Endothelial cell of umbilical vein (primary cell): ENCODE results near the gene ZCCHC14. TPM values are rescaled to one million over a fixed set of nuclear protein-coding genes. Genes with fewer than 3 reads are reported as not detected.

Source experiments
- BruUV-seq: library from RNA; stranded (reverse); fragments of 400-500 nt; replicated peaks from 2 replicates; lab custom pipeline; 2021; lab: Mats Ljungman, UMichigan
- CTCF ChIA-PET: fragments of 300-600, 350-600 bp; sonication (Branson Sonifier 250); formaldehyde crosslinking; loops from one replicate; lab custom pipeline; 2021; ENCODE audit warnings: antibody characterized with exemption, inconsistent platforms; lab: Charles Lee
- POLR2A ChIA-PET: fragments of 300-600, 350-600 bp; sonication (Branson Sonifier 250); formaldehyde crosslinking; loops from one replicate; lab custom pipeline; 2021; ENCODE audit warnings: antibody characterized with exemption, inconsistent platforms; lab: Charles Lee
- DNase-seq: peaks from one replicate; pipeline ENCODE4 v3.0.0-alpha.2; 2011; ENCODE audit warnings: low read depth, low spot score
- FAIRE-seq: peaks from 2 replicates; lab custom pipeline; 2011; peaks lifted over from hg19 to GRCh38; lab: Jason Lieb, UNC
- H2AFZ ChIP-seq: 2 replicates; pipeline ENCODE4 v1.6.0; 2012; ENCODE audit warnings: low read depth, low read length, control low read depth, inconsistent platforms
- H3K27ac ChIP-seq: 2 replicates; pipeline ENCODE4 v1.5.1; 2011; ENCODE audit warnings: low read depth, mild to moderate bottlenecking, control low read depth, low read length, moderate library complexity; ENCODE audit not compliant: insufficient read depth
- H3K27me3 ChIP-seq, 2 experiments: 2 replicates each; pipeline versions ENCODE4 v1.6.0 to v1.6.1; 2011; ENCODE audit warnings: low read length in 2 of 2, mixed read lengths in 1 of 2; ENCODE audit not compliant: control insufficient read depth in 2 of 2, insufficient read depth in 2 of 2
- H3K36me3 ChIP-seq, 2 experiments: 2 replicates in 1 of 2; 3 replicates in 1 of 2; pipeline ENCODE4 v1.5.1; 2011; ENCODE audit warnings: low read length in 2 of 2, mild to moderate bottlenecking in 1 of 2, moderate library complexity in 1 of 2; ENCODE audit not compliant: control insufficient read depth in 2 of 2, insufficient read depth in 2 of 2; ENCODE audit errors: extremely low read depth in 1 of 2
- H3K4me1 ChIP-seq: 3 replicates; pipeline ENCODE4 v1.5.1; 2011; ENCODE audit warnings: mild to moderate bottlenecking, low read length; ENCODE audit not compliant: control insufficient read depth, insufficient read depth; ENCODE audit errors: extremely low read depth
- H3K4me2 ChIP-seq: 2 replicates; pipeline ENCODE4 v1.6.1; 2011; ENCODE audit warnings: low read length, control low read depth, mixed read lengths; ENCODE audit not compliant: insufficient read depth
- H3K4me3 ChIP-seq, 3 experiments: fragments of 200-600 bp in 1 of 3; sonication (generic), shearing (Covaris generic) in 1 of 3; replicated peaks in 1 of 3; 2 replicates each; pipeline ENCODE4 v1.5.1; 2011 to 2016; ENCODE audit warnings: control low read depth in 3 of 3, low read length in 3 of 3, mild to moderate bottlenecking in 2 of 3, inconsistent platforms in 1 of 3, low read depth in 1 of 3, moderate library complexity in 1 of 3; ENCODE audit not compliant: insufficient read depth in 1 of 3
- H3K79me2 ChIP-seq: 2 replicates; pipeline ENCODE4 v1.6.0; 2012; ENCODE audit warnings: low read length, inconsistent platforms; ENCODE audit not compliant: control insufficient read depth, insufficient read depth
- H3K9ac ChIP-seq: replicated peaks from 2 replicates; pipeline ENCODE3; 2011; ENCODE audit warnings: low read length, control low read depth; ENCODE audit not compliant: insufficient read depth; ENCODE audit errors: extremely low read depth
- H3K9me1 ChIP-seq: replicated peaks from 3 replicates; pipeline ENCODE4 v1.6.0; 2011; ENCODE audit warnings: mild to moderate bottlenecking, low read length; ENCODE audit not compliant: control insufficient read depth, insufficient read depth; ENCODE audit errors: extremely low read depth
- H3K9me3 ChIP-seq: replicated peaks from 2 replicates; pipeline ENCODE4 v1.5.1; 2012; ENCODE audit warnings: low read length, inconsistent platforms; ENCODE audit not compliant: control insufficient read depth, insufficient read depth
- H4K20me1 ChIP-seq: replicated peaks from 2 replicates; pipeline ENCODE3; 2011; ENCODE audit warnings: mild to moderate bottlenecking, low read length; ENCODE audit not compliant: control insufficient read depth, insufficient read depth; ENCODE audit errors: extremely low read depth
- CTCF ChIP-seq, 2 donors: IDR thresholded peaks; 1 replicate in 1 of 2; 2 replicates in 1 of 2; pipeline ENCODE4 v1.5.1; 2011; ENCODE audit warnings: low read length in 2 of 2, mild to moderate bottlenecking in 2 of 2, moderate library complexity in 2 of 2, control low read depth in 1 of 2, inconsistent platforms in 1 of 2, low read depth in 1 of 2; ENCODE audit not compliant: insufficient read depth in 1 of 2; ENCODE audit errors: extremely low read depth in 1 of 2
- EZH2 ChIP-seq: IDR thresholded peaks from 2 replicates; pipeline ENCODE4 v1.6.1; 2012; ENCODE audit warnings: borderline replicate concordance, low read depth, mild to moderate bottlenecking, moderate library complexity, low read length, inconsistent platforms; ENCODE audit not compliant: severe bottlenecking
- FOS ChIP-seq: IDR thresholded peaks from 2 replicates; pipeline ENCODE4 v1.6.1; 2011; ENCODE audit warnings: mild to moderate bottlenecking, low read length, moderate library complexity, borderline replicate concordance; ENCODE audit not compliant: insufficient read depth
- GATA2 ChIP-seq: IDR thresholded peaks from 2 replicates; pipeline ENCODE4 v1.7.0; 2011; ENCODE audit warnings: low read depth, mild to moderate bottlenecking, moderate library complexity, mixed read lengths, low read length; ENCODE audit not compliant: insufficient read length, insufficient read depth
- JUN ChIP-seq: IDR thresholded peaks from 2 replicates; pipeline ENCODE4 v1.6.1; 2011; ENCODE audit warnings: borderline replicate concordance, low read depth; ENCODE audit not compliant: insufficient read length, insufficient read depth
- MYC ChIP-seq: IDR thresholded peaks from one replicate; pipeline ENCODE4 v1.6.1; 2011; ENCODE audit warnings: mild to moderate bottlenecking, low read depth, low read length
- POLR2A ChIP-seq: IDR thresholded peaks from 2 replicates; pipeline ENCODE4 v1.6.1; 2012; ENCODE audit warnings: low read depth, mild to moderate bottlenecking, control low read depth, low read length
- POLR2AphosphoS5 ChIP-seq: IDR thresholded peaks from 2 replicates; pipeline ENCODE4 v1.6.1; 2012; ENCODE audit warnings: low read depth, mild to moderate bottlenecking, control low read depth, low read length, moderate library complexity; ENCODE audit not compliant: insufficient read depth
- dilution Hi-C: fragments of 300-500 bp; cut with MboI; formaldehyde crosslinking; loops from one replicate; pipeline ENCODE4 v1.15.0; 2019; ENCODE audit warnings: low sequenced_read_pairs; ENCODE audit not compliant: extremely low pct_ligation_motif_present
- intact Hi-C: fragments of 100-400 bp; cut with micrococcal nuclease; formaldehyde crosslinking; loops from one replicate; pipeline ENCODE4 v1.10.0; 2022
- polyA plus RNA-seq, 4 experiments: library from polyadenylated mRNA; depleted of rRNA in 3 of 4; stranded (reverse) in 3 of 4; unstranded in 1 of 4; fragments of >200 nt; gene quantifications; 2 replicates each; pipeline versions ENCODE4 v1.2.1 to v1.2.3, GENCODE V29; 2011 to 2012; ENCODE audit warnings: missing spikeins in 1 of 4
- total RNA-seq: library from RNA; stranded (reverse); gene quantifications from 2 replicates; pipeline ENCODE4 v1.2.3, GENCODE V29; 2021
- TF ChIP-seq, protein P1 (sequence below): IDR thresholded peaks from 2 replicates; pipeline ENCODE4 v1.6.1; 2011; ENCODE audit not compliant: insufficient read depth, insufficient read length

Gene ZCCHC14
- total and polyA plus RNA-seq, 2 donors (not counting 3 experiments of a cell fraction or from before 2014, with no cell fraction given), result 9.5 to 30.9 TPM

GRCh38 chr16:87391950-87392820, 100.6 kb downstream of the ZCCHC14 start, which contains the start of gene MAP1LC3B:
MAP1LC3B (plus strand) TSS chr16:87392336; CDS start chr16:87392428, 92 bp downstream.
- H3K4me1 ChIP-seq, result peaks cover 34% of the 10 kb centered on the region
- no peak for TF ChIP-seq GATA2
- TF ChIP-seq JUN, result no peak
- no peak for TF ChIP-seq MYC
- no peak for TF ChIP-seq EZH2
- TF ChIP-seq POLR2A, result peak; percentile 89
- peak; percentile 99 for TF ChIP-seq POLR2AphosphoS5
- TF ChIP-seq FOS, result peak; percentile 35
- no peak for TF ChIP-seq CTCF (IDR thresholded peaks at IDR 0.05; ENCODE audit: extremely low read depth in 1 of 2, insufficient read depth in 1 of 2, low read depth in 1 of 2, low read length in 2 of 2)
- TF ChIP-seq, protein P1, sequence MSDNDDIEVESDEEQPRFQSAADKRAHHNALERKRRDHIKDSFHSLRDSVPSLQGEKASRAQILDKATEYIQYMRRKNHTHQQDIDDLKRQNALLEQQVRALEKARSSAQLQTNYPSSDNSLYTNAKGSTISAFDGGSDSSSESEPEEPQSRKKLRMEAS, result peak; percentile 61
- DNase-seq (peak; percentile 98), FAIRE-seq (peak; percentile 61)
- peak within 1 kb of the TSS; percentile 93 for H3K27ac ChIP-seq
- ChIA-PET CTCF (interaction anchor here (2.5 kb wide), 1 partner anchor 179 kb away, joined by 8 read pairs; no protein-coding TSS in a partner anchor), POLR2A (no interaction called here)
- no peaks in the 10 kb centered on the region for H3K9me1 ChIP-seq
- H2AFZ ChIP-seq, result peak within 1 kb of the TSS; percentile 0
- intact Hi-C loops (loop anchor here (1.0 to 5.0 kb wide), 5 partner anchors 9 to 830 kb away; partner anchors contain the start of genes FBXO31 and ZCCHC14), dilution Hi-C loops (no loop called here)
- peak within 1 kb of the TSS; percentile 24 to 91 (median 82) for H3K4me3 ChIP-seq
- peak within 1 kb of the TSS; percentile 77 for H3K4me2 ChIP-seq
- peaks cover 0 to 3% of the 10 kb centered on the region in 2 experiments for H3K36me3 ChIP-seq
- BruUV-seq, result no TSS peak
- H3K79me2 ChIP-seq, result peaks cover 42% of the 10 kb centered on the region
- peaks cover 11% of the 10 kb centered on the region for H4K20me1 ChIP-seq
- H3K27me3 ChIP-seq, result no peaks in the 10 kb centered on the region
- no peaks in the 10 kb centered on the region for H3K9me3 ChIP-seq
- H3K9ac ChIP-seq, result peak within 1 kb of the TSS; percentile 97
